Neural progenitor cell (in vitro differentiated cells): ENCODE results near the gene GPHN. TPM values are rescaled to one million over a fixed set of nuclear protein-coding genes. Genes with fewer than 3 reads are reported as not detected.

Experiments
- DNase-seq: peaks from one replicate; pipeline ENCODE4 v3.0.0-alpha.2; 2016; ENCODE audit warnings: low spot score
- H2AFZ ChIP-seq: fragments of 200-600 bp; sonication (generic); replicated peaks from 2 replicates; pipeline ENCODE4 v1.6.1; 2016; ENCODE audit warnings: antibody characterized with exemption
- H3F3A ChIP-seq: fragments of 200-600 bp; sonication (generic); 2 replicates; pipeline ENCODE4 v1.6.1; 2016; ENCODE audit warnings: antibody characterized with exemption, low read depth
- H3K27ac ChIP-seq: fragments of 200-600 bp; sonication (generic); 2 replicates; pipeline ENCODE4 v1.5.1; 2016; ENCODE audit warnings: mild to moderate bottlenecking
- H3K27me3 ChIP-seq: fragments of 200-600 bp; sonication (generic); 2 replicates; pipeline ENCODE4 v1.6.1; 2016; ENCODE audit warnings: mild to moderate bottlenecking, moderate library complexity
- H3K36me3 ChIP-seq: fragments of 200-600 bp; sonication (generic); 2 replicates; pipeline ENCODE4 v1.5.1; 2016
- H3K4me1 ChIP-seq: fragments of 200-600 bp; sonication (generic); 2 replicates; pipeline ENCODE4 v1.6.1; 2016; ENCODE audit warnings: mixed run types
- H3K4me2 ChIP-seq: fragments of 200-600 bp; sonication (generic); 2 replicates; pipeline ENCODE4 v1.6.1; 2016
- H3K4me3 ChIP-seq: fragments of 200-600 bp; sonication (generic); 2 replicates; pipeline ENCODE4 v1.5.1; 2016
- H3K79me2 ChIP-seq: fragments of 200-600 bp; sonication (generic); 2 replicates; pipeline ENCODE4 v1.6.1; 2016; ENCODE audit warnings: low read depth
- H3K9ac ChIP-seq: fragments of 200-600 bp; sonication (generic); 2 replicates; pipeline ENCODE4 v1.6.1; 2016
- H3K9me3 ChIP-seq: fragments of 200-600 bp; sonication (generic); 2 replicates; pipeline ENCODE4 v1.5.1; 2016; ENCODE audit warnings: low read depth
- H4K20me1 ChIP-seq: fragments of 200-600 bp; sonication (generic); 2 replicates; pipeline ENCODE4 v1.6.1; 2016; ENCODE audit warnings: low read depth
- H3K27ac Mint-ChIP-seq: 3 replicates; pipeline ENCODE4 v1.8.0; 2021; ENCODE audit warnings: mixed read lengths
- H3K27me3 Mint-ChIP-seq: 2 replicates; pipeline ENCODE4 v1.8.0; 2022; ENCODE audit warnings: low read depth, mild to moderate bottlenecking, inconsistent platforms, moderate library complexity, mixed read lengths; ENCODE audit not compliant: insufficient read depth
- H3K36me3 Mint-ChIP-seq: 3 replicates; pipeline ENCODE4 v1.8.0; 2021; ENCODE audit warnings: mixed read lengths
- H3K4me1 Mint-ChIP-seq: 3 replicates; pipeline ENCODE4 v1.8.0; 2021; ENCODE audit warnings: mixed read lengths
- H3K4me3 Mint-ChIP-seq: 3 replicates; pipeline ENCODE4 v1.8.0; 2021; ENCODE audit warnings: mild to moderate bottlenecking, moderate library complexity, mixed read lengths
- H3K9me3 Mint-ChIP-seq: 3 replicates; pipeline ENCODE4 v1.8.0; 2020; ENCODE audit warnings: mixed read lengths
- EZH2 ChIP-seq: fragments of 200-600 bp; sonication (generic); IDR thresholded peaks from 2 replicates; pipeline ENCODE4 v1.6.1; 2017; ENCODE audit warnings: antibody characterized with exemption, mild to moderate bottlenecking, moderate library complexity
- EZH2phosphoT487 ChIP-seq: fragments of 200-600 bp; sonication (generic); IDR thresholded peaks from 2 replicates; pipeline ENCODE4 v1.6.1; 2017; ENCODE audit warnings: antibody characterized with exemption
- total RNA-seq: library from RNA; depleted of rRNA; stranded (reverse); fragments of >200 nt; gene quantifications from 2 replicates; pipeline ENCODE4 v1.2.3, GENCODE V29; 2015; ENCODE audit warnings: low replicate concordance
- TF ChIP-seq, protein P1 (sequence below): fragments of 200-600 bp; sonication (generic); IDR thresholded peaks from 2 replicates; pipeline ENCODE4 v1.5.1; 2017; ENCODE audit warnings: antibody characterized with exemption, mild to moderate bottlenecking

Gene GPHN
- total RNA-seq, 1 donor from 2014 or later, result 42.9 TPM

DNA sequence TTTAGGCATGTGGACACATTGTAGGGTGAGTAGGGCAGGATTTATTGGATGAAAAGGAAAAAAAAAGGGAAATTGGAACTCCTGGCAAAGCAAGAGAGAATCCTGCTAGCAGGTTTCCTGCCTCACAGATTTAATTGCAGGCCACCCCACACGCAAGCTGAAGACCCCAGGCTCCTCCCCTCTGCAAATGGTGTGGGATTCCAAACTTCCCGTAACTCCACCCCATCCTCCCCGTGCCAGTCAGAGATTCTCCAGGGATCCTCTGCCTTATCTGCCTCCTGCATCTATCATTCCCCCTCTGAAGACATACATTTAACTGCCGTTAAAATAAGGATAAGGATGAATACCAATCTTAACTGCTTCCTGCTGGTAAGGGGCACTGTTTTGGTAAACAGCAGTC lies 431.5 kb downstream of the GPHN start:
- DNase-seq, result no peak
- Mint-ChIP-seq H3K36me3 (peaks cover 16% of the 10 kb centered on the region), H3K4me1 (no peaks in the 10 kb centered on the region), H3K27ac (no peak overlapping the region), H3K4me3 (no peak overlapping the region), H3K9me3 (peaks cover 13% of the 10 kb centered on the region), H3K27me3 (no peaks in the 10 kb centered on the region)
- Histone ChIP-seq H3K79me2 (no peaks in the 10 kb centered on the region), H3K4me1 (no peaks in the 10 kb centered on the region), H2AFZ (no peak overlapping the region), H3K27ac (no peak overlapping the region), H3K36me3 (peaks cover 9% of the 10 kb centered on the region), H3K4me2 (no peak overlapping the region), H3K4me3 (no peak overlapping the region), H3F3A (no peaks in the 10 kb centered on the region), H4K20me1 (no peaks in the 10 kb centered on the region), H3K9ac (no peak overlapping the region), H3K9me3 (peaks cover 2% of the 10 kb centered on the region), H3K27me3 (no peaks in the 10 kb centered on the region)
- no peak for TF ChIP-seq EZH2phosphoT487
- no peak for TF ChIP-seq EZH2
- TF ChIP-seq, protein P1, sequence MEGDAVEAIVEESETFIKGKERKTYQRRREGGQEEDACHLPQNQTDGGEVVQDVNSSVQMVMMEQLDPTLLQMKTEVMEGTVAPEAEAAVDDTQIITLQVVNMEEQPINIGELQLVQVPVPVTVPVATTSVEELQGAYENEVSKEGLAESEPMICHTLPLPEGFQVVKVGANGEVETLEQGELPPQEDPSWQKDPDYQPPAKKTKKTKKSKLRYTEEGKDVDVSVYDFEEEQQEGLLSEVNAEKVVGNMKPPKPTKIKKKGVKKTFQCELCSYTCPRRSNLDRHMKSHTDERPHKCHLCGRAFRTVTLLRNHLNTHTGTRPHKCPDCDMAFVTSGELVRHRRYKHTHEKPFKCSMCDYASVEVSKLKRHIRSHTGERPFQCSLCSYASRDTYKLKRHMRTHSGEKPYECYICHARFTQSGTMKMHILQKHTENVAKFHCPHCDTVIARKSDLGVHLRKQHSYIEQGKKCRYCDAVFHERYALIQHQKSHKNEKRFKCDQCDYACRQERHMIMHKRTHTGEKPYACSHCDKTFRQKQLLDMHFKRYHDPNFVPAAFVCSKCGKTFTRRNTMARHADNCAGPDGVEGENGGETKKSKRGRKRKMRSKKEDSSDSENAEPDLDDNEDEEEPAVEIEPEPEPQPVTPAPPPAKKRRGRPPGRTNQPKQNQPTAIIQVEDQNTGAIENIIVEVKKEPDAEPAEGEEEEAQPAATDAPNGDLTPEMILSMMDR, result no peak

DNA sequence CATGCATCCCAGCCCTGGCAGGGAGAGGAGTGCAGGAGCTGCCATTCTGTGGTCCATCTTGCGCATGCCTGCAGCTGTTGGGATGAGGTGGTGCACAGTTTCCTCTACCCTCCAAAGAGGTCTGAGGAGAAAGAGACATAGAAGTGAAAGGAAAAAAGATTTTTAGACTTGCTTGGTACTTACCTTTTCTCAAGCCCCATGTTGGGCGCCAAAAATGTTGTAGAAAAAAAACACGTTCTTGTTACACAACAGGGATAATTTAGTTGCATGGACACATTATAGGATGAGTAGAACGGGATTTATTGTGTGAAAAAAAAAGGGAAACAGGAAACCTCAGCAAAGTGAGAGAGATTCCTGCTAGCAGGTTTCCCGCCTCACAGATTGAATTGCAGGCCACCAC lies 436.9 kb downstream of the GPHN start:
- Mint-ChIP-seq H3K4me1 (no peaks in the 10 kb centered on the region), H3K36me3 (peaks cover 35% of the 10 kb centered on the region), H3K4me3 (no peak overlapping the region), H3K9me3 (peaks cover 35% of the 10 kb centered on the region), H3K27me3 (no peaks in the 10 kb centered on the region), H3K27ac (no peak overlapping the region)
- no peak overlapping the region for H3K9ac ChIP-seq
- H3K4me3 ChIP-seq, result no peak overlapping the region
- TF ChIP-seq EZH2phosphoT487 (no peak), EZH2 (no peak)
- TF ChIP-seq, protein P1, result no peak
- H3K9me3 ChIP-seq, result peaks cover 16% of the 10 kb centered on the region
- no peaks in the 10 kb centered on the region for H4K20me1 ChIP-seq
- no peak overlapping the region for H3K27ac ChIP-seq
- no peaks in the 10 kb centered on the region for H3K4me1 ChIP-seq
- no peak overlapping the region for H2AFZ ChIP-seq
- H3F3A ChIP-seq, result no peaks in the 10 kb centered on the region
- peak; percentile 35 for DNase-seq
- peaks cover 13% of the 10 kb centered on the region for H3K36me3 ChIP-seq
- no peaks in the 10 kb centered on the region for H3K27me3 ChIP-seq
- no peak overlapping the region for H3K4me2 ChIP-seq
- no peaks in the 10 kb centered on the region for H3K79me2 ChIP-seq

DNA sequence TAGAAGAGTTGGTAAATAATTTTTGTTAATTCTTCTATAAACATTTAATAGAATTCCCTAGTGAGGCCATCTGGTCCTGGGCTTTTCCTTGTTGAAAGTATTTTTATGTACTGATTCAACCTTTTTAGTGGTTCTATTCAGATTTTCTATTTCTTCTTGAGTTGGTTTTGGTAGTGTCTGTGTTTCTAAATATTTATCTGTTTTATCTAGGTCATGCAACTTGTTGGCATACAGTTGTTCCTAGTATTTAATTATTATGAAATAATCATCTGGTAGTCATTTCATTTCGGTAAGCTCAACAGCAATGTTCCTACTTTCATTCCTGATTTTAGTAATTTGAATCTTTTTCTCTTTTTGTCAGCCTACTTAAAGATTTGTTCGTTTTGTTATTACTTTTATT lies 447.2 kb downstream of the GPHN start:
- H3K79me2 ChIP-seq, result no peaks in the 10 kb centered on the region
- H3K9me3 Mint-ChIP-seq, result peaks cover 24% of the 10 kb centered on the region
- H3K9me3 ChIP-seq, result peaks cover 11% of the 10 kb centered on the region
- H3K4me1 Mint-ChIP-seq, result no peaks in the 10 kb centered on the region
- H3K4me3 Mint-ChIP-seq, result no peak overlapping the region
- H4K20me1 ChIP-seq, result no peaks in the 10 kb centered on the region
- no peaks in the 10 kb centered on the region for H3K27me3 ChIP-seq
- H3K36me3 Mint-ChIP-seq, result peaks cover 25% of the 10 kb centered on the region
- no peak overlapping the region for H3K27ac Mint-ChIP-seq
- H3K27me3 Mint-ChIP-seq, result peaks cover 2% of the 10 kb centered on the region
- no peaks in the 10 kb centered on the region for H3F3A ChIP-seq
- peaks cover 15% of the 10 kb centered on the region for H3K36me3 ChIP-seq
- no peak overlapping the region for H3K4me3 ChIP-seq
- H3K4me2 ChIP-seq, result no peak overlapping the region
- no peak overlapping the region for H3K27ac ChIP-seq
- H3K4me1 ChIP-seq, result no peaks in the 10 kb centered on the region
- no peak overlapping the region for H2AFZ ChIP-seq
- DNase-seq, result no peak
- no peak overlapping the region for H3K9ac ChIP-seq
- TF ChIP-seq EZH2 (no peak), EZH2phosphoT487 (no peak)
- TF ChIP-seq, protein P1, result no peak
